C4-2B (cell line): Measurements from ENCODE around the gene NEGR1.

ENCODE experiments used
- ZFX ChIP-seq: fragments of 450-650 bp; IDR thresholded peaks from 2 replicates; pipeline ENCODE4 v1.6.1; 2017
- TF ChIP-seq, protein P1 (sequence below): fragments of 450-650 bp; conservative IDR thresholded peaks from 2 replicates; pipeline ENCODE4 v1.5.1; 2017; ENCODE audit warnings: mild to moderate bottlenecking

DNA sequence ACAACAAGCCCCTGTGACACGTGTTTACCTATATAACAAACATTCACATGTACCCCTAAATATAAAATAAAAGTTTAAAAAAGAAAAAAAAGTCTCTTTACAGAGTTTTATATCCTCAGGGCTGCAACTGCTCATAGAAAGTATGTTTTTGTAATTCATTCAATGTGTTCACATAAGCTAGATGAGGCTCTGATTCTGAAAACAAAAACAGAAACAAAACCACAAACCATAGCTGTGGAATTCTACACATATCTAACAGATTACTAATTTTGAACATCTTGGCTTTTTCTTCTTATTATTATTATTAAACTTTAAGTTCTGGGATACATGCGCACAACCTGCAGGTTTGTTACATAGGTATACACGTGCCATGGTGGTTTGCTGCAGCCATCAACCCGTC lies 621.9 kb downstream of the NEGR1 start:
- TF ChIP-seq, protein P1, sequence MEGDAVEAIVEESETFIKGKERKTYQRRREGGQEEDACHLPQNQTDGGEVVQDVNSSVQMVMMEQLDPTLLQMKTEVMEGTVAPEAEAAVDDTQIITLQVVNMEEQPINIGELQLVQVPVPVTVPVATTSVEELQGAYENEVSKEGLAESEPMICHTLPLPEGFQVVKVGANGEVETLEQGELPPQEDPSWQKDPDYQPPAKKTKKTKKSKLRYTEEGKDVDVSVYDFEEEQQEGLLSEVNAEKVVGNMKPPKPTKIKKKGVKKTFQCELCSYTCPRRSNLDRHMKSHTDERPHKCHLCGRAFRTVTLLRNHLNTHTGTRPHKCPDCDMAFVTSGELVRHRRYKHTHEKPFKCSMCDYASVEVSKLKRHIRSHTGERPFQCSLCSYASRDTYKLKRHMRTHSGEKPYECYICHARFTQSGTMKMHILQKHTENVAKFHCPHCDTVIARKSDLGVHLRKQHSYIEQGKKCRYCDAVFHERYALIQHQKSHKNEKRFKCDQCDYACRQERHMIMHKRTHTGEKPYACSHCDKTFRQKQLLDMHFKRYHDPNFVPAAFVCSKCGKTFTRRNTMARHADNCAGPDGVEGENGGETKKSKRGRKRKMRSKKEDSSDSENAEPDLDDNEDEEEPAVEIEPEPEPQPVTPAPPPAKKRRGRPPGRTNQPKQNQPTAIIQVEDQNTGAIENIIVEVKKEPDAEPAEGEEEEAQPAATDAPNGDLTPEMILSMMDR = no peak
- TF ChIP-seq ZFX = no peak
